ENCODE results near the gene PDE6B. TPM values are rescaled to one million over a fixed set of nuclear protein-coding genes. Genes with fewer than 3 reads are reported as not detected.

The PDE6B gene
- total RNA-seq, 4 donors from 2014 or later: not detected

GRCh38 chr4:663438-664428, 38.4 kb downstream of the PDE6B start:
- H3K36me3 ChIP-seq: no peaks in the 10 kb centered on the region
- peaks cover 0 to 4% of the 10 kb centered on the region in 2 donors for H3K4me1 ChIP-seq
- in situ Hi-C loops (cut with MboI; ENCODE audit: low sequenced_read_pairs in 4 of 4): no loop called here
- TF ChIP-seq POLR2A (IDR thresholded peaks at IDR 0.05): no peak
- TF ChIP-seq, protein P1, sequence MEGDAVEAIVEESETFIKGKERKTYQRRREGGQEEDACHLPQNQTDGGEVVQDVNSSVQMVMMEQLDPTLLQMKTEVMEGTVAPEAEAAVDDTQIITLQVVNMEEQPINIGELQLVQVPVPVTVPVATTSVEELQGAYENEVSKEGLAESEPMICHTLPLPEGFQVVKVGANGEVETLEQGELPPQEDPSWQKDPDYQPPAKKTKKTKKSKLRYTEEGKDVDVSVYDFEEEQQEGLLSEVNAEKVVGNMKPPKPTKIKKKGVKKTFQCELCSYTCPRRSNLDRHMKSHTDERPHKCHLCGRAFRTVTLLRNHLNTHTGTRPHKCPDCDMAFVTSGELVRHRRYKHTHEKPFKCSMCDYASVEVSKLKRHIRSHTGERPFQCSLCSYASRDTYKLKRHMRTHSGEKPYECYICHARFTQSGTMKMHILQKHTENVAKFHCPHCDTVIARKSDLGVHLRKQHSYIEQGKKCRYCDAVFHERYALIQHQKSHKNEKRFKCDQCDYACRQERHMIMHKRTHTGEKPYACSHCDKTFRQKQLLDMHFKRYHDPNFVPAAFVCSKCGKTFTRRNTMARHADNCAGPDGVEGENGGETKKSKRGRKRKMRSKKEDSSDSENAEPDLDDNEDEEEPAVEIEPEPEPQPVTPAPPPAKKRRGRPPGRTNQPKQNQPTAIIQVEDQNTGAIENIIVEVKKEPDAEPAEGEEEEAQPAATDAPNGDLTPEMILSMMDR (IDR thresholded peaks at IDR 0.05 in 4 of 5, conservative IDR thresholded peaks at IDR 0.05 in 1 of 5): no peak
- peak overlapping the region; percentile 38 to 50 (median 38) for H3K4me3 ChIP-seq
- H3K9me3 ChIP-seq: no peaks in the 10 kb centered on the region
- no peak overlapping the region for H3K27ac ChIP-seq
- ATAC-seq (no peak), DNase-seq (peak in 1 of 2 donors; percentile 7)
- intact Hi-C loops (cut with DNase I; ENCODE audit: low total_unique reads): no loop called here
- peaks cover 27 to 56% (median 47%) of the 10 kb centered on the region in 3 donors for H3K27me3 ChIP-seq

DNA sequence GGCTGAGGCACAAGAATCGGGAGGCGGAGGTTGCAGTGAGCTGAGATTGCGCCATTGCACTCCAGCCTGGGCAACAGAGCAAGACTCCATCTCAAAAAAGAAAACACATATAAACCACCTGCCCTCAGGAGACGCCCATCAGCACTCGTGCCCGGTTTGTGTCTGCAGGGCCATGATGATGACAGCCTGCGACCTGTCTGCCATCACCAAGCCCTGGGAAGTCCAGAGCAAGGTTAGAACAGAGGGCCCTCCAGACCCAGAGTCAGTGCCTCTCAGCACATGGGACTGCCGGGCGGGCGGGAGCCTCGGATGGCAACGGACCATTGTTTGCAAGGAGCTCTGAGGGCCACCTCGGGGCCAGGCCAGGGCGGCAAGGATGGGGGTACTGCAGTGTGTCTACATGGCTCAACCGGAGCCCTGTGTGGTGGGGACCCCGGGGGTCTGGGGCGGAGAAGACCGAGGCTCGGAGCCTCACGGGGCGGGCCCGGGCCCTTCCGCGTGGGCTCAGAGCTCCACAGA, 39.4 kb downstream of the PDE6B start:
- H3K9me3 ChIP-seq: no peaks in the 10 kb centered on the region
- peak in 1 of 2 donors; percentile 4 for DNase-seq
- no peak for ATAC-seq
- H3K27ac ChIP-seq: no peak overlapping the region
- TF ChIP-seq, protein P1 (IDR thresholded peaks at IDR 0.05 in 4 of 5, conservative IDR thresholded peaks at IDR 0.05 in 1 of 5): no peak
- no peak for TF ChIP-seq POLR2A (IDR thresholded peaks at IDR 0.05)
- H3K4me3 ChIP-seq: no peak overlapping the region
- H3K27me3 ChIP-seq: peaks cover 27 to 56% (median 47%) of the 10 kb centered on the region in 3 donors
- intact Hi-C loops (cut with DNase I; ENCODE audit: low total_unique reads) (no loop called here), in situ Hi-C loops (cut with MboI; ENCODE audit: low sequenced_read_pairs in 4 of 4) (no loop called here)
- H3K36me3 ChIP-seq: no peaks in the 10 kb centered on the region
- H3K4me1 ChIP-seq: peaks cover 0 to 4% of the 10 kb centered on the region in 2 donors

GRCh38 chr4:665381-665750, 40.0 kb downstream of the PDE6B start:
- peaks cover 27 to 56% (median 47%) of the 10 kb centered on the region in 3 donors for H3K27me3 ChIP-seq
- H3K4me1 ChIP-seq: peaks cover 0 to 4% of the 10 kb centered on the region in 2 donors
- DNase-seq (no peak), ATAC-seq (no peak)
- intact Hi-C loops (cut with DNase I; ENCODE audit: low total_unique reads) (no loop called here), in situ Hi-C loops (cut with MboI; ENCODE audit: low sequenced_read_pairs in 4 of 4) (no loop called here)
- TF ChIP-seq POLR2A (IDR thresholded peaks at IDR 0.05): no peak
- TF ChIP-seq, protein P1 (IDR thresholded peaks at IDR 0.05 in 4 of 5, conservative IDR thresholded peaks at IDR 0.05 in 1 of 5): no peak
- H3K36me3 ChIP-seq: no peaks in the 10 kb centered on the region
- no peak overlapping the region for H3K27ac ChIP-seq
- no peaks in the 10 kb centered on the region for H3K9me3 ChIP-seq
- H3K4me3 ChIP-seq: no peak overlapping the region

DNA sequence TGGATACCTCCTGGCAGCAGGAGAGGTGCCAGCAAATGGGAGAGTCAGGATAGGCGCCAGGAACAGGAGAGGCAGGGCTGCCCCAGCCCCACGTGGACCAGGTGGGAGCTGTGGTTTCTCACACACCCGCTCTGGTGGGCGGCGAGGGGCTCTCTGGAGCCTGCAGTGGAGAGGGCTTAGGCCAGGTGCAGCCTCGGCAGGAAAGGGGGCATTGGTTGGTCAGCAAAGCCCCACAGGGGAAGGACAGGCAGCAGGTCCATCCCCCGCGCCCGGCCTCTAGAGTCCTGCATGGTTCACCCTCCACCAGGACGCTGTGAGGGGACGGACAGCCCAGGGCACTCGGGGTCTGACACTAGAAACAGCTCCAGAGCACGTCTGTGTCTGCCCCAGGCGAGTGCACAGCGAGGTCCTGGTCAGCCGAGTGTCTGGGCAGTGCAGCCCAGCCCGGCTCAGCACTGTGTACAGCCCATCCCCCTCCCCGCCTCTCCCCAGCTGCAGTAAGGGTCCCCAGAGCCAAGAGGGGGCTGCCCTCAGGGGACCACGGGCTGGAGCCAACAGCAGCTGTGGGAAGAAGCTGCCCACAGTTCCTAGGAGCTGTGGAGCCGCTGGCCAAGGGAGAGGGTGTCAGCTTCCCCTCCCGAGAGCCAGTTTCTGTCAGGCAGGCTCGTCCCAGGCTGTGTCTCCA, 40.5 kb downstream of the PDE6B start:
- TF ChIP-seq, protein P1 (IDR thresholded peaks at IDR 0.05 in 4 of 5, conservative IDR thresholded peaks at IDR 0.05 in 1 of 5): no peak
- TF ChIP-seq POLR2A (IDR thresholded peaks at IDR 0.05): no peak
- Histone ChIP-seq H3K36me3 (peaks cover 0 to 3% of the 10 kb centered on the region in 2 donors), H3K4me1 (peaks cover 0 to 4% of the 10 kb centered on the region in 2 donors), H3K9me3 (no peaks in the 10 kb centered on the region), H3K27ac (no peak overlapping the region), H3K27me3 (peaks cover 27 to 55% (median 47%) of the 10 kb centered on the region in 3 donors), H3K4me3 (no peak overlapping the region)
- DNase-seq (no peak), ATAC-seq (no peak)
- intact Hi-C loops (cut with DNase I; ENCODE audit: low total_unique reads) (no loop called here), in situ Hi-C loops (cut with MboI; ENCODE audit: low sequenced_read_pairs in 4 of 4) (no loop called here)

Data from gastrocnemius medialis (tissue), 4 donors.